ENCODE data around the gene SLC25A13. TPM values are rescaled to one million over a fixed set of nuclear protein-coding genes. Genes with fewer than 3 reads are reported as not detected.

Gene SLC25A13
- total RNA-seq, 4 donors from 2014 or later, result 9.2 to 30.8 (median 13.6) TPM

- Histone ChIP-seq H3K4me1 (no peaks in the 10 kb centered on the region), H3K27me3 (no peaks in the 10 kb centered on the region), H3K36me3 (no peaks in the 10 kb centered on the region), H3K9me3 (no peaks in the 10 kb centered on the region), H3K27ac (no peak overlapping the region), H3K4me3 (no peak overlapping the region)
- ATAC-seq, result no peak
- no peak for TF ChIP-seq CTCF (IDR thresholded peaks at IDR 0.05 in 4 of 5, conservative IDR thresholded peaks at IDR 0.05 in 1 of 5)
- no peak for TF ChIP-seq POLR2A (IDR thresholded peaks at IDR 0.05)
- in situ Hi-C loops (cut with MboI; ENCODE audit: low sequenced_read_pairs in 4 of 4), result no loop called here
- no peak for DNase-seq
- intact Hi-C loops (cut with DNase I; ENCODE audit: low total_unique reads), result no loop called here
Observed at GRCh38 chr7:96266015-96266414, 55.9 kb downstream of the SLC25A13 start.

DNA sequence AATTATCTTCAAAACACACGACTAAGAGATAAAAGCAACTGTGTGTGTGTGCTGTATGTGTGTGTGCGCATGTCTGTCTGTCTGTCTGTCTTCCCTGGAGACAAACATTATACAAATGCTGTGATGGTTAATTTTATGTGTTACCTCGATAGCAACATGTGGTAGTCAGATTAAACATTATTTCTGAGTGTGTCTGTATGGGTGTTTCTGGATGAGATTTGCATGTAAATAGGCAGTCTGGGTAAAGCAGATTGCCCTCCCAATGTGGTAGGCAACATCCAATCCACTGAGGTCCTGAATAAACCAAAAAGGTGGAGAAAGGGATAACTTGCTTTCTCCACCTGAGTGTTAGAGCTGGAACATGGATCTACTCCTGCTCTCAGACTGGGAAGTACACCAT, 67.9 kb downstream of the SLC25A13 start:
- H3K27me3 ChIP-seq, result no peaks in the 10 kb centered on the region
- no peak for TF ChIP-seq POLR2A (IDR thresholded peaks at IDR 0.05)
- no peak for TF ChIP-seq CTCF (IDR thresholded peaks at IDR 0.05 in 4 of 5, conservative IDR thresholded peaks at IDR 0.05 in 1 of 5)
- H3K4me1 ChIP-seq, result peaks cover 9 to 31% of the 10 kb centered on the region in 2 donors
- intact Hi-C loops (cut with DNase I; ENCODE audit: low total_unique reads) (no loop called here), in situ Hi-C loops (cut with MboI; ENCODE audit: low sequenced_read_pairs in 4 of 4) (no loop called here)
- H3K4me3 ChIP-seq, result no peak overlapping the region
- ATAC-seq, result no peak
- DNase-seq, result no peak
- no peaks in the 10 kb centered on the region for H3K9me3 ChIP-seq
- no peak overlapping the region for H3K27ac ChIP-seq
- H3K36me3 ChIP-seq, result no peaks in the 10 kb centered on the region

- Histone ChIP-seq H3K27ac (no peak overlapping the region), H3K27me3 (no peaks in the 10 kb centered on the region), H3K36me3 (no peaks in the 10 kb centered on the region), H3K9me3 (no peaks in the 10 kb centered on the region), H3K4me1 (peaks cover 9 to 31% of the 10 kb centered on the region in 2 donors), H3K4me3 (no peak overlapping the region)
- in situ Hi-C loops (cut with MboI; ENCODE audit: low sequenced_read_pairs in 4 of 4), result no loop called here
- intact Hi-C loops (cut with DNase I; ENCODE audit: low total_unique reads), result no loop called here
- ATAC-seq, result no peak
- DNase-seq, result no peak
- TF ChIP-seq CTCF (IDR thresholded peaks at IDR 0.05 in 4 of 5, conservative IDR thresholded peaks at IDR 0.05 in 1 of 5) (no peak), POLR2A (IDR thresholded peaks at IDR 0.05) (no peak)
Observed at GRCh38 chr7:96253441-96253840, 68.5 kb downstream of the SLC25A13 start.

- Histone ChIP-seq H3K27ac (no peak overlapping the region), H3K27me3 (no peaks in the 10 kb centered on the region), H3K36me3 (no peaks in the 10 kb centered on the region), H3K4me1 (peaks cover 20 to 30% of the 10 kb centered on the region in 2 donors), H3K9me3 (no peaks in the 10 kb centered on the region), H3K4me3 (no peak overlapping the region)
- no peak for DNase-seq
- intact Hi-C loops (cut with DNase I; ENCODE audit: low total_unique reads) (no loop called here), in situ Hi-C loops (cut with MboI; ENCODE audit: low sequenced_read_pairs in 4 of 4) (no loop called here)
- no peak for ATAC-seq
- TF ChIP-seq CTCF (IDR thresholded peaks at IDR 0.05 in 4 of 5, conservative IDR thresholded peaks at IDR 0.05 in 1 of 5) (no peak), POLR2A (IDR thresholded peaks at IDR 0.05) (no peak)
Observed at GRCh38 chr7:96250776-96251361, 71.0 kb downstream of the SLC25A13 start.

DNA sequence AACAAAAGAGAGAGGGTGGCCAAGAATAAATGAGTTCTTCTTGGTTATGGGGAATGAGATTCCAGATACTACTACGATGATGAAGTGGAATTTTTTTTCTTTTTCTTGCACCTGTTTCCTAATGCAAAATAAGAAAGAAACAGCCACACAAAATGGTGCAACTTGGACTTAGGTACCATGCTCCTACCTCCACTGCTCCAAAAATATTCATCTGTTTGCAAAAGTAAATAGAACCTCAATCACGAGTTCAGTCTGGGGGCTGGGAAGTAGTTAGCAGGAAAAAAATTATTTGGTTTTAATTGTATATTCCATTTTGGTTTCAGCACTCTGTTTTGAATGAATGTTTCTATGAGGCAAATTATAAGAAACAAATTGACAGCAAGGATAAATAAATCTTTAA, 73.5 kb downstream of the SLC25A13 start:
- TF ChIP-seq CTCF (IDR thresholded peaks at IDR 0.05 in 4 of 5, conservative IDR thresholded peaks at IDR 0.05 in 1 of 5), result no peak
- TF ChIP-seq POLR2A (IDR thresholded peaks at IDR 0.05), result no peak
- Histone ChIP-seq H3K27me3 (no peaks in the 10 kb centered on the region), H3K36me3 (no peaks in the 10 kb centered on the region), H3K4me3 (no peak overlapping the region), H3K4me1 (peaks cover 27 to 34% of the 10 kb centered on the region in 2 donors), H3K27ac (no peak overlapping the region), H3K9me3 (no peaks in the 10 kb centered on the region)
- intact Hi-C loops (cut with DNase I; ENCODE audit: low total_unique reads) (no loop called here), in situ Hi-C loops (cut with MboI; ENCODE audit: low sequenced_read_pairs in 4 of 4) (no loop called here)
- ATAC-seq (no peak), DNase-seq (no peak)
